Measurements from ENCODE around the gene BEST2.
A peak's percentile ranks its signal among the peaks of the same experiment; 100 is the strongest.
"Not testable (repeated sequence)": the region's sequence is repeated elsewhere in the genome, so short reads cannot be mapped to it uniquely, and the experiment has no call there.

BEST2 gene

DNA sequence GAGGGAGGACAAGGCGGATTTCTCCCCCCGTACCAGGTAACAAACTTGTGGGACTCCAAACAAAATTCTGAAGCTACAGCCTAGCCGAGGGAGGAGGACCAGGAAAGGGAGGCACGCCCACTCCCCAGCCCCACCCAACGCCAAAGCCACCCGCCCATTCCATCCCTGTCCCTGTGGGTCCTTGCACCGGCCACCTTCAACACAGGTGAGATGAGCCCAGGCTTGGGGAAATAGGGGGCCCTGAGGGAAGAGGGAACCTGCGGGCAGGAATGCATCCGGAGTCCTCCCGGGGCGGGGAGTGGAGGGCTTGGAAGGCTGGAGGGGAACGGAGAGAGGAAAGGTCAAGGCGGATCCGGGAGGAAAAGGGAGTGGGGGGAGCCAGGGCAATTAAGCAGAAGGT, at the start of gene BEST2:
Gene BEST2 (plus strand): TSS at position 157 of the 400 bp plus-strand sequence. CDS start 802 bp downstream, outside the sequence.
- no peak for DNase-seq (ENCODE audit: low spot score)

GRCh38 chr19:12703046-12703445, 48.5 kb upstream of the BEST2 start:
- no peak for DNase-seq (ENCODE audit: low spot score)

DNA sequence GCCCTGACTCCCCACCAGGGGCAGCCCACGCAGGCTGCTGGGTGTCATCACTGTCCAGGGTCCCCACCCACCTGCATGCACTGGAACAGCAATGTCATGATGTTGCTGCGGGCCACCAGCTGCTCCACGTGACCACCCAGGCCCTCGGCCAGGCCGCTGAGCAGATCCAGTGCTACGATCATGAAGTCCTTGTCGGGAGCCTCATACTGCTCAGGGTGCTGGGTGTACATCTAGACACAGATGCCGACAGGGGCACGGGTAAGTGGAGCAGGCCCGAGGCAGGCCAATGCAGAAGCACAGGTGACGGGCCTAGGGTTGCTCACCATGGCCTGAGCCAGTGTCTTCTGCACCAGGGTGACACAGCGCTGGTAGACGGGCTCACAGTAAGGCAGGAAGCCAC, 46.4 kb upstream of the BEST2 start:
- DNase-seq (ENCODE audit: low spot score): no peak

GRCh38 chr19:12705654-12706331, 45.8 kb upstream of the BEST2 start:
- no peak for DNase-seq (ENCODE audit: low spot score)

DNA sequence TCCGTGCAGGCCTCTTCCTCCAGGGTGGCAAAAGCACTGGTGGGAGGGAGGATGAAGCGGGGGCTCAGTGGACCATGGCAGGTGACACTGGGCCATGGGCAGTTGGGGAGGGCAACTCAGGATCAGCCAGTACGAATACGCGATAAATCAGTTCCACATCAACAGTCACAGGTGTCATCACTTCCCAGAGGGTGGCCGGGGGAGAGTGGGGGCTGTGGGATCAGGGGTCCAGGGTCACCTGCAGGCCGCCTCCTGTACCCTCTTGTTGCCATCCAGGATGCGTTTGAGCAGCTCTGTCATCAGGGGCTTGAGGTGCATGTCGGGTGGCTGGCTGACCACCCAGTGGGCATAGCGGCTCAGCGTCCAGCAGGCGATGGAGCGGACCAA, 45.3 kb upstream of the BEST2 start:
- no peak for DNase-seq (ENCODE audit: low spot score)

GRCh38 chr19:12708641-12709040, 43.0 kb upstream of the BEST2 start:
- no peak for DNase-seq (ENCODE audit: low spot score)

- no peak for DNase-seq (ENCODE audit: low spot score)
Observed at GRCh38 chr19:12711187-12711586, 40.4 kb upstream of the BEST2 start.

DNA sequence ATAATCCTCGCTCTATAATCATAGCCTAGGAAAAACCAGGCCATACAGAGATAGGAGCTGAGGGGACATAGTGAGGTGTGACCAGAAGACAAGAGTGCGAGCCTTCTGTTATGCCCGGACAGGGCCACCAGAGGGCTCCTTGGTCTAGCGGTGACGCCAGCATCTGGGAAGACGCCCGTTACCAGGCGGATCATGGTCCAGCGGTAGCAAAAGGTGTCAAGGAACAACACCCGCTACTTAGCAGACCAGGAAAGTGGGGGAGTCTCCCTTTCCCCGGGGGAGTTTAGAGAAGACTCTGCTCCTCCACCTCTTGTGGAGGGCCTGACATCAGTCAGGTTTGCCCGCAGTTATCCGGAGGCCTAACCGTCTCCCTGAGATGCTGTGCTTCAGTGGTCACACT, 39.5 kb upstream of the BEST2 start:
- not testable (repeated sequence) for DNase-seq (ENCODE audit: low spot score)

DNA sequence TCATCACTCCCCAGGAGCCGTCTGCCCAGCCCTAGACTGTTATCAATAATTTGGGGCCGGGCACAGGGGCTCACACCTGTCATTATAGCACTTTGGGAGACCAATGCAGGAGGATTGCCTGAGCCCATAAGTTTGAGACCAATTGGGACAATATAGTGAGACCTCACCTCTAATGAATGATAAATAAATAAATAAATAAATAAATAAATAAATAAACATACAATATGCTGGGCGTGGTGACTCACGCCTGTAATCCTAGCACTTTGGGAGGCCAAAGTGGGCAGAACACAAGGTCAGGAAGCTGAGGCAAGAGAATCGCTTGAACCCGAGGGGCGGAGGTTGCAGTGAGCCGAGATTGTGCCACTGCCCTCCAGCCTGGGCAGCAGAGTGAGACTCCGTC, 38.3 kb upstream of the BEST2 start:
- not testable (repeated sequence) for DNase-seq (ENCODE audit: low spot score)

DNA sequence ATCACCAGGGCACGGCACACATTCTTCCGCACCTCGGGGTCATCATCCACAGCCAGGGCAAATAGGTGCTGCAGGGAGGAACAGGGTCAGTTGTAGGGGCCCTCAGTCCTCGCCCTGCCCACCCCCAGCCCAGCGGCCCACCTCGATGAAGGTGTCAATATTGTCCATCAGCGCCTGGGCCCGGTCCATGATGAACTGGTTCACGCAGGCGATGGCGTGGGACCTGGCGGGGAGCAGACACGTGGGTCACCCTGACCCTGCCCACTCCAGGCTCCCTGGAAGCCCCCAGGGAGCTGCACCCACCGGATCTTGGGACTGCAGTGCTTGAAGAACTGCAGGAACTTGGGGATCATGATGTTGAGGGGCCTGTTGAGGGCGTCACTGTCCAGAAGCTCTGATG, 36.5 kb upstream of the BEST2 start:
- DNase-seq (ENCODE audit: low spot score): no peak

DNA sequence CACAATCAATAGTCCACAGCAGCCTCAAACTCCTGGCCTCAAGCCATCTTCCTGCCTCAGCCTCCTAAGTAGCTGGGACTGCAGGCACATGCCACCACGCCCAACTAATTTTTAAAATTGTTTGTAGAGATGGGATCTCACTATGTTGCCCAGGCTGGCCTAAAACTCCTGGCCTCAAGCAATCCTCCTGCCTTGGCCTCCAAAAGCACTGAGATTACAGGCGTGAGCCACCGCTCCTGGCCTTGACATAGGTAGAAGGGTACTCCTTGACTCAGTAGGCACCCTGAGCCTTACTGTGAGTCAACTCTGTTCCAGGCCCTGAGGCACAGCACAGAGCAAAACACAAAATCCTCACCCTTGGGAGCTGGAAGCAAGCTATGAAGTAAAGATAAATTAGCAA, 35.7 kb upstream of the BEST2 start:
- DNase-seq (ENCODE audit: low spot score): no peak

- DNase-seq (ENCODE audit: low spot score): no peak
Observed at GRCh38 chr19:12720296-12720695, 31.3 kb upstream of the BEST2 start.

DNA sequence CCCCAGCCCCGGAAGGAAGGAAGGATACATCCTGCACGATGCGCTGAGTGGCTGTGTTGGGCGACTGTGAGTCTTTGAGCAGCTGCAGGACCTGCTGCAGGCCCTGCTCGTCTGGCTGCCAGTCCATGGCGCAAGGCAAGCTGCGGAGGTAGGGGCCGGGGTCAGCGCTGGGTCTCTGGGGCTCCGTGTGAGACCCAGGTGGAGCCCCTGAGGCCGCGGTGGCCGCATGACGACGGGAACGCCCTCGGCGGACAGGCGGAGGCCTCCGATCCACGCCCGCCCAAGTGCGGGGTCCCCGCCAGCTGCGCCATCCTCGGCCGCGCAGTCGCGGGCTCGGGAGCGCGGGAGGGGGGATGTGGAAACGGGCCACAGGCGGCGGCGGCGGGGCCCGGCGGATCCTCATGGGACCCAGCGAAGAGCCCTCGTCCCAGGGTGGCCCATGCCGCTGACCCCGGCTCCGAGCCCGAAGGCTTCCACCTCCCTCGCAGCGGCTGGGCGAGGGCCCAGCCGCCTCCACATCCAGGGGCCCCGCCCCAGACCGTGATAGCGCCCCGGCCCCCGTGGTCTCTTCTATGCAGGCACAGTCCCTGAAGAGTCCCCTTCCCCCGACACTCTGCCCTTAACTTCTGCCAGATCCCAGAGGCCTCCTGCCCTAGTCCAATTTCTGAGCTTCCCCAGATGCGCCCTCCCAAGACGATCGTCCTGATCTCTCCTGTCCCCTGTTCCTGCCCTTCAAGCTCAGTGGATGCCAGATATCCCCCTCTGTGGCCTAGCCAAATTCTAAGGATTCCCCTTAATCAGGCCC, 30.5 kb upstream of the BEST2 start:
- no peak for DNase-seq (ENCODE audit: low spot score)

DNA sequence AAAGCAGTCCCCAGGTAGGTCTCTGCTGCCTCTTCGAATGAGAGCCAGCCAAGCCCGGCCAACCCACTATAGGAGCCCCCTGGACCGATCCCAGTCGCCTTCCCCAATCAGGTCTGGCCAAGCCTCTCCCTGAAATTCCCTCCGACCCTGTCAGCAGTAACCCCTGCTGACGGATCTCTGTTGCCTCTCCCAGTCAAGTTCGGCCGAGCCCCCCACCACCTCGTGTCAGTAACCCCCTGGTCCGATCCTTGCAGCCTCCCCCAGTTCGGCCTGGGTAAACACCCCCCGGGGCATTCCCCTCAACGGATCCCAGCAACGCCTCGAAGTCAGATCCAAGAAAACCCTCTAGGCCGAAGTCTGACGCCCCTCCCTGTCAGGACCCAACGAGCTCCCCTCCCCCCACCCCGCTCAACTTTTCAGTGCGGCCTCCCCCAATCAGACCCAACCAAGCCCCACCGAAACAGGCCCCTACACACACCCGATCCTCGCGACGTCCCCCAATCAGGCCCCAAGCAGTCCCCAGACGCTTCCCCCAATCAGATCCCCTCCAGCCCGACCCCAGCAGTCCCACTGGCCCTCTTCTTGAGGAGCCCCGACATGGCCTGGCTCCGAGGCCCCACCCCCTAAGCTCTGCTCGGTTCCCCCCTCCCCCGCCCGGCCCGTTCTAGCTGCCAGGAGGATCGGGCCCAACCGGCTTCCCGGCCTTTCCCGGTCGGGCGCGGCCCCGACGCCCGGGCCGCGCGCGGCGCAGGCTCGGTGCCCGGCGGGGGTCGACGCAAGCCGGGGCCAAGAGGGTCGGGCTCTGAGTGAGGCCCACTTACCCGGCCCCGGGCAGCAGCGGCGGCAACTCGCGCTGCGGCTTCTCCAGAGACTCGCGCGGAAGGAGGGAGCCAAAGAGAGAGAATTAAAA, 29.7 kb upstream of the BEST2 start:
- DNase-seq (ENCODE audit: low spot score): peak; percentile 62

- DNase-seq (ENCODE audit: low spot score): peak; percentile 97
Observed at GRCh38 chr19:12722566-12723380, 28.8 kb upstream of the BEST2 start.

DNA sequence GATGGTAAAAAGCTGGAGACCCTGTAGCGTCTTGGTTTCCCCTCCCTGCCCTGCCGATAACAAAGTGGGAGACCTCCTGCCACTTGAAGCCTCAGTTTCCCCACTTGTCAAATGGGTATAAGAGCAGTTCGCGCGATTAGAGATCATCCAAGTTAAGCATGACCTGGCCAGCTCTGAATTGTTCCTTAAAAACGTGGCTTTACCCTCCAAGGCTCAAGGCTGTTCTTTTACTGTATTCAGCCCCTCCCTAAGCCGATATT, 28.3 kb upstream of the BEST2 start:
- DNase-seq (ENCODE audit: low spot score): no peak

GRCh38 chr19:12723641-12724426, 27.8 kb upstream of the BEST2 start, which contains the start of gene TNPO2:
Gene TNPO2, minus strand, starts transcription at chr19:12723932. Its CDS starts 2,955 bp downstream, at chr19:12720977.
- peak; percentile 44 for DNase-seq (ENCODE audit: low spot score)

- DNase-seq (ENCODE audit: low spot score): not testable (repeated sequence)
Observed at GRCh38 chr19:12725612-12726011, 26.0 kb upstream of the BEST2 start.

- DNase-seq (ENCODE audit: low spot score): no peak
Observed at GRCh38 chr19:12726988-12727316, 24.6 kb upstream of the BEST2 start.

GRCh38 chr19:12727745-12728433, 23.7 kb upstream of the BEST2 start:
- DNase-seq (ENCODE audit: low spot score): no peak

All from globus pallidus (tissue), 1 donor.